H9 (cell line): ENCODE results near the gene GOT1. TPM values are rescaled to one million over a fixed set of nuclear protein-coding genes. Genes with fewer than 3 reads are reported as not detected.

Source experiments
- DNase-seq: peaks from one replicate; pipeline ENCODE4 v3.0.0-alpha.2; 2017
- H2AFZ ChIP-seq: one replicate; pipeline ENCODE4 v1.6.1; 2013; ENCODE audit warnings: mild to moderate bottlenecking, low read length, control low read depth, moderate library complexity
- H2AK5ac ChIP-seq: 2 replicates; pipeline ENCODE4 v1.6.1; 2013; ENCODE audit warnings: low read length, control low read depth, mixed read lengths; ENCODE audit not compliant: insufficient read length
- H2BK120ac ChIP-seq: one replicate; pipeline ENCODE4 v1.6.1; 2013; ENCODE audit warnings: low read depth, mild to moderate bottlenecking, low read length, control low read depth, inconsistent platforms; ENCODE audit not compliant: poor library complexity, severe bottlenecking
- H2BK12ac ChIP-seq: 2 replicates; pipeline ENCODE4 v1.6.1; 2013; ENCODE audit warnings: low read length, control low read depth, mixed read lengths, low read depth; ENCODE audit not compliant: insufficient read length
- H2BK15ac ChIP-seq: 2 replicates; pipeline ENCODE4 v1.6.1; 2013; ENCODE audit warnings: low read depth, low read length, control low read depth
- H2BK20ac ChIP-seq: one replicate; pipeline ENCODE4 v1.6.1; 2013; ENCODE audit warnings: low read depth, mild to moderate bottlenecking, low read length, control low read depth, inconsistent platforms; ENCODE audit not compliant: poor library complexity, severe bottlenecking
- H2BK5ac ChIP-seq: 2 replicates; pipeline ENCODE4 v1.6.1; 2013; ENCODE audit warnings: low read length, control low read depth, mixed read lengths; ENCODE audit not compliant: insufficient read length
- H3K14ac ChIP-seq: 2 replicates; pipeline ENCODE4 v1.6.1; 2013; ENCODE audit warnings: low read length, control low read depth; ENCODE audit not compliant: insufficient read depth
- H3K18ac ChIP-seq: 2 replicates; pipeline ENCODE4 v1.6.1; 2013; ENCODE audit warnings: low read depth, mild to moderate bottlenecking, mixed read lengths, low read length, control low read depth; ENCODE audit not compliant: insufficient read length
- H3K23ac ChIP-seq: 2 replicates; pipeline ENCODE4 v1.6.1; 2013; ENCODE audit warnings: low read length, control low read depth, mixed read lengths, low read depth; ENCODE audit not compliant: insufficient read length
- H3K23me2 ChIP-seq: 2 replicates; pipeline ENCODE4 v1.6.1; 2013; ENCODE audit warnings: low read depth, mild to moderate bottlenecking, mixed read lengths, low read length, control low read depth; ENCODE audit not compliant: insufficient read length, poor library complexity, severe bottlenecking
- H3K27ac ChIP-seq: 2 replicates; pipeline ENCODE4 v1.5.1; 2013; ENCODE audit warnings: low read length, control low read depth, mixed read lengths, low read depth; ENCODE audit not compliant: insufficient read length
- H3K27me3 ChIP-seq: 2 replicates; pipeline ENCODE4 v1.6.1; 2013; ENCODE audit warnings: low read length, control low read depth, inconsistent platforms; ENCODE audit not compliant: insufficient read depth
- H3K4ac ChIP-seq: 2 replicates; pipeline ENCODE4 v1.6.1; 2013; ENCODE audit warnings: low read depth, mild to moderate bottlenecking, control low read depth, inconsistent platforms, low read length, moderate library complexity
- H3K4me1 ChIP-seq: 2 replicates; pipeline ENCODE4 v1.6.1; 2013; ENCODE audit warnings: low read length, control low read depth, inconsistent platforms; ENCODE audit not compliant: insufficient read depth
- H3K4me2 ChIP-seq: 2 replicates; pipeline ENCODE4 v1.6.1; 2013; ENCODE audit warnings: low read length, control low read depth, mixed read lengths; ENCODE audit not compliant: insufficient read length, insufficient read depth
- H3K56ac ChIP-seq: 2 replicates; pipeline ENCODE4 v1.6.1; 2013; ENCODE audit warnings: low read depth, mild to moderate bottlenecking, mixed read lengths, low read length, control low read depth; ENCODE audit not compliant: insufficient read length
- H3K79me1 ChIP-seq: 2 replicates; pipeline ENCODE4 v1.6.1; 2013; ENCODE audit warnings: low read depth, mild to moderate bottlenecking, moderate library complexity, low read length, control low read depth, inconsistent platforms; ENCODE audit not compliant: insufficient read depth, poor library complexity, severe bottlenecking
- H3K79me2 ChIP-seq: 2 replicates; pipeline ENCODE4 v1.6.1; 2013; ENCODE audit warnings: low read length, control low read depth, inconsistent platforms; ENCODE audit not compliant: insufficient read depth
- H3K9ac ChIP-seq: 2 replicates; pipeline ENCODE4 v1.6.1; 2013; ENCODE audit warnings: low read length, control low read depth, mixed read lengths; ENCODE audit not compliant: insufficient read length; ENCODE audit errors: extremely low read depth
- H3K9me3 ChIP-seq: one replicate; pipeline ENCODE4 v1.6.1; 2013; ENCODE audit warnings: low read depth, low read length, inconsistent platforms; ENCODE audit not compliant: control insufficient read depth
- H3T11ph ChIP-seq: one replicate; pipeline ENCODE4 v1.6.1; 2013; ENCODE audit warnings: mild to moderate bottlenecking, low read length, control low read depth, inconsistent platforms
- H4K20me1 ChIP-seq: one replicate; pipeline ENCODE4 v1.6.1; 2013; ENCODE audit not compliant: control insufficient read depth, insufficient read length, insufficient read depth
- H4K5ac ChIP-seq: 2 replicates; pipeline ENCODE4 v1.6.1; 2013; ENCODE audit warnings: low read depth, mild to moderate bottlenecking, mixed read lengths, low read length, control low read depth; ENCODE audit not compliant: insufficient read length
- H4K8ac ChIP-seq: replicated peaks from 2 replicates; pipeline ENCODE4 v1.6.1; 2013; ENCODE audit warnings: low read length, control low read depth, mixed read lengths, low read depth; ENCODE audit not compliant: insufficient read length
- H4K91ac ChIP-seq: 2 replicates; pipeline ENCODE4 v1.6.1; 2013; ENCODE audit warnings: low read depth, mild to moderate bottlenecking, moderate library complexity, mixed read lengths, low read length, control low read depth; ENCODE audit not compliant: insufficient read length
- H3K27ac Mint-ChIP-seq, 3 experiments: 2 replicates in 2 of 3; 3 replicates in 1 of 3; pipeline ENCODE4 v1.8.0; 2020 to 2021; ENCODE audit warnings: mixed read lengths in 3 of 3, mild to moderate bottlenecking in 1 of 3, moderate library complexity in 1 of 3
- H3K27me3 Mint-ChIP-seq: 2 replicates; pipeline ENCODE4 v1.8.0; 2021; ENCODE audit warnings: low read depth, mild to moderate bottlenecking, moderate library complexity, mixed read lengths
- H3K36me3 Mint-ChIP-seq, 3 experiments: 2 replicates in 2 of 3; 3 replicates in 1 of 3; pipeline ENCODE4 v1.8.0; 2020 to 2021; ENCODE audit warnings: low read depth in 3 of 3, mixed read lengths in 3 of 3; ENCODE audit not compliant: insufficient read depth in 1 of 3
- H3K4me1 Mint-ChIP-seq, 2 experiments: 2 replicates each; pipeline ENCODE4 v1.8.0; 2020; ENCODE audit warnings: mixed read lengths in 2 of 2
- H3K4me3 Mint-ChIP-seq, 2 experiments: 2 replicates in 1 of 2; 3 replicates in 1 of 2; pipeline ENCODE4 v1.8.0; 2020 to 2021; ENCODE audit warnings: mild to moderate bottlenecking in 2 of 2, mixed read lengths in 2 of 2, moderate library complexity in 1 of 2
- H3K9me3 Mint-ChIP-seq, 2 experiments: 2 replicates in 1 of 2; 3 replicates in 1 of 2; pipeline ENCODE4 v1.8.0; 2020; ENCODE audit warnings: mild to moderate bottlenecking in 2 of 2, mixed read lengths in 2 of 2, moderate library complexity in 1 of 2
- WGBS: extraction: QIAGEN DNeasy Blood & Tissue Kit; methylation state at CpG from one replicate; pipeline ENCODE4 v1.1.7; 2013; ENCODE audit warnings: missing lambda C conversion rate, low lambda C conversion rate, mixed read lengths; ENCODE audit not compliant: insufficient read length; ENCODE audit errors: extremely low coverage; 5-methylcytosine and 5-hydroxymethylcytosine counted together
- total RNA-seq: library from RNA; stranded (reverse); gene quantifications from 2 replicates; pipeline ENCODE4 v1.2.1, GENCODE V29; 2021
- TF ChIP-seq, protein P1 (sequence below): fragments of 200-600 bp; sonication (generic); conservative IDR thresholded peaks from 3 replicates; pipeline ENCODE4 v1.8.0; 2021; ENCODE audit warnings: antibody characterized with exemption, mild to moderate bottlenecking

GOT1 gene
- total RNA-seq, 1 experiment from 2014 or later, result 43.3 TPM

DNA sequence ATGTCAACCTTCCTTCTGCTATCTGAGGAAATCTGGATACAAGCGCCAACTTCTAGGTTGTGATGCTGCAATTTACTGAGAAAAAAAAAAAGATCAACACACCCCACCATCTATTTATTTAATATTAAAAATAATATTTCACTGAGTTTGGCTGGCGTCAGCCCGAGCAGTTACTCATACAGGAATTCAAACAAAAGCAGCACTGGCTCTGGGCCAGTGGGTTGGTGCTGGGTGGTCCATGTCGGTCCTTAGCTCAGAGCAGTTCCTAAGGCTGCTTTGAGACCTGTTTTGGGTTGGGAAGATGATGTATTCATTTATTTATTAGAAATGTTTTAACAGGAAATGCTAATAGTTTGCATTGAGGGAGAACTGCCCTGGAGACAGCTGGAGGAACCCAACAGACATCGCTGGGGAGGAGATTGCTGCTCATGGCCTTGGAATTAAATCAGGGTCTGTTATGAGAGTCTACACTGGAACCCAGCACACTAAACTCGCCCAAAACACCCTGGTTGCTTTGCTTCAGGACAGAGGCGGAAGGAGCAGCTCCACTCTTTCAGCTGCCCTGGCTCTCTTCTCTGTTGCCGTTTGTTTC, 36.3 kb upstream of the GOT1 start:
- WGBS, result no CpG with 5 or more reads among the region's 8 CpGs
- Histone ChIP-seq H3K27ac (no peak overlapping the region), H4K8ac (no peak overlapping the region), H3K27me3 (no peaks in the 10 kb centered on the region), H3K9me3 (no peaks in the 10 kb centered on the region), H3K18ac (no peak overlapping the region), H3K79me2 (no peaks in the 10 kb centered on the region), H3K14ac (no peak overlapping the region), H3K23me2 (no peaks in the 10 kb centered on the region), H2AFZ (peak overlapping the region; percentile 36), H2AK5ac (no peak overlapping the region), H3K79me1 (no peaks in the 10 kb centered on the region), H3T11ph (no peak overlapping the region), H4K91ac (no peak overlapping the region), H4K20me1 (no peaks in the 10 kb centered on the region), H3K4me2 (no peak overlapping the region), H2BK20ac (no peak overlapping the region), H2BK15ac (no peak overlapping the region), H3K23ac (no peak overlapping the region), H2BK5ac (no peak overlapping the region), H3K4ac (no peak overlapping the region), H3K4me1 (no peaks in the 10 kb centered on the region), H3K9ac (no peak overlapping the region), H2BK12ac (no peak overlapping the region), H4K5ac (no peak overlapping the region), H3K56ac (no peak overlapping the region), H2BK120ac (no peak overlapping the region)
- Mint-ChIP-seq H3K4me3 (no peak overlapping the region), H3K9me3 (no peaks in the 10 kb centered on the region), H3K27ac (peak overlapping the region in 1 of 3 experiments; percentile 39; a peak in 1 of 7 replicates), H3K27me3 (peaks cover 23% of the 10 kb centered on the region), H3K36me3 (no peaks in the 10 kb centered on the region), H3K4me1 (peaks cover 3 to 5% of the 10 kb centered on the region in 2 experiments; a peak in 3 of 4 replicates)
- no peak for DNase-seq
- TF ChIP-seq, protein P1, sequence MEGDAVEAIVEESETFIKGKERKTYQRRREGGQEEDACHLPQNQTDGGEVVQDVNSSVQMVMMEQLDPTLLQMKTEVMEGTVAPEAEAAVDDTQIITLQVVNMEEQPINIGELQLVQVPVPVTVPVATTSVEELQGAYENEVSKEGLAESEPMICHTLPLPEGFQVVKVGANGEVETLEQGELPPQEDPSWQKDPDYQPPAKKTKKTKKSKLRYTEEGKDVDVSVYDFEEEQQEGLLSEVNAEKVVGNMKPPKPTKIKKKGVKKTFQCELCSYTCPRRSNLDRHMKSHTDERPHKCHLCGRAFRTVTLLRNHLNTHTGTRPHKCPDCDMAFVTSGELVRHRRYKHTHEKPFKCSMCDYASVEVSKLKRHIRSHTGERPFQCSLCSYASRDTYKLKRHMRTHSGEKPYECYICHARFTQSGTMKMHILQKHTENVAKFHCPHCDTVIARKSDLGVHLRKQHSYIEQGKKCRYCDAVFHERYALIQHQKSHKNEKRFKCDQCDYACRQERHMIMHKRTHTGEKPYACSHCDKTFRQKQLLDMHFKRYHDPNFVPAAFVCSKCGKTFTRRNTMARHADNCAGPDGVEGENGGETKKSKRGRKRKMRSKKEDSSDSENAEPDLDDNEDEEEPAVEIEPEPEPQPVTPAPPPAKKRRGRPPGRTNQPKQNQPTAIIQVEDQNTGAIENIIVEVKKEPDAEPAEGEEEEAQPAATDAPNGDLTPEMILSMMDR, result no peak
